HepG2 (cell line): ENCODE results near the gene MYO18A. TPM values are rescaled to one million over a fixed set of nuclear protein-coding genes. Genes with fewer than 3 reads are reported as not detected.

ENCODE experiments used
- HNF1A ChIP-seq, 2 experiments: sonication (generic) in 1 of 2; formaldehyde crosslinking in 1 of 2; IDR thresholded peaks; 2 replicates each; pipeline versions ENCODE4 v1.4.0 to v1.6.1; 2016 to 2020; ENCODE audit warnings: borderline replicate concordance in 1 of 2, low read depth in 1 of 2, mild to moderate bottlenecking in 1 of 2, missing genetic modification reagents in 1 of 2
- KAT7 ChIP-seq: IDR thresholded peaks from 2 replicates; pipeline ENCODE4 v1.6.1; 2018; ENCODE audit warnings: borderline replicate concordance, missing compliant biosample characterization
- MLXIP ChIP-seq: sonication (generic); formaldehyde crosslinking; IDR thresholded peaks from 2 replicates; pipeline ENCODE4 v1.9.0; 2021; ENCODE audit warnings: missing genetic modification reagents, borderline replicate concordance
- PHF8 ChIP-seq: sonication (generic); formaldehyde crosslinking; IDR thresholded peaks from 2 replicates; pipeline ENCODE4 v1.5.0; 2020; ENCODE audit warnings: missing genetic modification reagents
- RBFOX2 ChIP-seq: fragments of 200-400 bp; formaldehyde crosslinking; IDR thresholded peaks from 2 replicates; pipeline ENCODE4 v1.6.1; 2017; ENCODE audit warnings: low read depth, mild to moderate bottlenecking, low read length
- SPEN ChIP-seq: sonication (generic); formaldehyde crosslinking; IDR thresholded peaks from 2 replicates; pipeline ENCODE4 v1.5.1; 2020; ENCODE audit warnings: low read depth, mild to moderate bottlenecking, missing genetic modification reagents
- XRCC5 ChIP-seq: fragments of 200-400 bp; formaldehyde crosslinking; optimal IDR thresholded peaks from 2 replicates; pipeline ENCODE3; 2017; ENCODE audit warnings: mild to moderate bottlenecking, low read length
- ZBTB38 ChIP-seq: sonication (generic); formaldehyde crosslinking; IDR thresholded peaks from 2 replicates; pipeline ENCODE4 v1.5.1; 2020; ENCODE audit warnings: mild to moderate bottlenecking, missing genetic modification reagents
- ZNF18 ChIP-seq: sonication (generic); formaldehyde crosslinking; IDR thresholded peaks from 2 replicates; pipeline ENCODE4 v1.8.0; 2022; ENCODE audit warnings: mild to moderate bottlenecking, missing genetic modification reagents; ENCODE audit not compliant: insufficient replicate concordance
- ZNF574 ChIP-seq: sonication (generic); formaldehyde crosslinking; IDR thresholded peaks from 2 replicates; pipeline ENCODE4 v1.4.0; 2020; ENCODE audit warnings: missing genetic modification reagents
- ZNF691 ChIP-seq: sonication (generic); formaldehyde crosslinking; IDR thresholded peaks from 2 replicates; pipeline ENCODE4 v1.4.0; 2020; ENCODE audit warnings: missing genetic modification reagents, low read depth, mild to moderate bottlenecking, borderline replicate concordance
- ZNF7 ChIP-seq: IDR thresholded peaks from 2 replicates; pipeline ENCODE4 v1.6.1; 2016; ENCODE audit warnings: missing biosample characterization, missing genetic modification reagents
- ZNF75D ChIP-seq: sonication (generic); formaldehyde crosslinking; IDR thresholded peaks from 2 replicates; pipeline ENCODE4 v1.8.1; 2023; ENCODE audit warnings: missing genetic modification reagents, mild to moderate bottlenecking, borderline replicate concordance
- polyA plus RNA-seq, 8 experiments: library from polyadenylated mRNA; depleted of rRNA in 3 of 8; stranded (reverse) in 7 of 8; unstranded in 1 of 8; fragments of >200 nt; fragmentation: Illumina TruSeq in 4 of 8; extraction: Trizol in 4 of 8; gene quantifications; 2 replicates each; pipeline versions ENCODE4 v1.2.1 to v1.2.3, GENCODE V29; 2011 to 2016; ENCODE audit warnings: low read depth in 4 of 8, missing spikeins in 1 of 8, mixed read lengths in 1 of 8; ENCODE audit not compliant: insufficient read depth in 1 of 8
- total RNA-seq, 5 experiments: library from RNA; depleted of rRNA; stranded (reverse); fragments of >200 nt; fragmentation: Illumina TruSeq; extraction: Trizol; gene quantifications; 2 replicates each; pipeline ENCODE4 v1.2.3, GENCODE V29; 2016; ENCODE audit warnings: low read depth in 1 of 5

Gene MYO18A
- total and polyA plus RNA-seq, 2 of the 13 experiments (the other 11 are each of a cell fraction or from before 2014, with no cell fraction given) = 16.8 to 24.8 TPM

- TF ChIP-seq ZNF574 (CRISPR knock-in tag) = peak; percentile 59; the same call in 1 of the 2 replicates
- TF ChIP-seq PHF8 (CRISPR knock-in tag) = peak; percentile 26; the same call in 1 of the 2 replicates
- TF ChIP-seq SPEN = peak; percentile 68
- no peak for TF ChIP-seq ZNF7 (CRISPR knock-in tag)
- no peak for TF ChIP-seq HNF1A (IDR thresholded peaks at IDR 0.05; ENCODE audit: low read depth)
- peak; percentile 52; the same call in 1 of the 2 replicates for TF ChIP-seq HNF1A (CRISPR knock-in tag; IDR thresholded peaks at IDR 0.05; ENCODE audit: borderline replicate concordance)
- peak; percentile 60 for TF ChIP-seq RBFOX2
- TF ChIP-seq ZBTB38 (CRISPR knock-in tag) = peak; percentile 13; the same call in 1 of the 2 replicates
- TF ChIP-seq XRCC5 = peak; percentile 64
- TF ChIP-seq ZNF18 (CRISPR knock-in tag) = peak; percentile 55
- TF ChIP-seq ZNF691 (CRISPR knock-in tag) = peak; percentile 74; the same call in 1 of the 2 replicates
- TF ChIP-seq KAT7 = no peak
- no peak for TF ChIP-seq ZNF75D (CRISPR knock-in tag)
- TF ChIP-seq MLXIP (CRISPR knock-in tag) = no peak
These were observed at the start of gene MYO18A (continued) for GRCh38 chr17:29180034-29180787.
